SU-DHL-6 (cell line): ENCODE data around the gene COPS3.

Experiments
- CTCF ChIP-seq: fragments of 200-600 bp; sonication (generic); IDR thresholded peaks from one replicate; pipeline ENCODE4 v1.5.1; 2017; ENCODE audit warnings: antibody characterized with exemption, mild to moderate bottlenecking, low read length, moderate library complexity; ENCODE audit not compliant: insufficient read depth, poor library complexity, severe bottlenecking
- EZH2phosphoT487 ChIP-seq: fragments of 200-600 bp; sonication (generic), shearing (Covaris generic); conservative IDR thresholded peaks from 2 replicates; pipeline ENCODE4 v1.6.1; 2018; ENCODE audit warnings: mild to moderate bottlenecking, antibody characterized with exemption, low read length, moderate library complexity, mixed read lengths

- TF ChIP-seq CTCF (no peak), EZH2phosphoT487 (no peak)
Observed at GRCh38 chr17:17264430-17264829, 16.6 kb downstream of the COPS3 start.
